ENCODE measurements around the gene NELFE.

The NELFE gene

GRCh38 chr6:31971993-31972708 is 13.4 kb upstream of the NELFE start, which contains the start of gene DXO:
DXO (minus strand) TSS chr6:31972138; CDS start chr6:31971675, 463 bp downstream.
- peak; percentile 98 for DNase-seq

GRCh38 chr6:31971279-31971992 is 12.7 kb upstream of the NELFE start:
- DNase-seq = no peak

- no peak for DNase-seq
These were observed 12.0 kb upstream of the NELFE start for GRCh38 chr6:31970604-31971271.

GRCh38 chr6:31969712-31970603 is 11.2 kb upstream of the NELFE start:
- no peak for DNase-seq

GRCh38 chr6:31968791-31969711 is 10.3 kb upstream of the NELFE start:
- no peak for DNase-seq

GRCh38 chr6:31968326-31968725 is 9.6 kb upstream of the NELFE start:
- no peak for DNase-seq

GRCh38 chr6:31967926-31968320 is 9.2 kb upstream of the NELFE start:
- DNase-seq = no peak

GRCh38 chr6:31966997-31967925 is 8.5 kb upstream of the NELFE start:
- no peak for DNase-seq

- no peak for DNase-seq
These were observed 7.7 kb upstream of the NELFE start for GRCh38 chr6:31966506-31966905.

GRCh38 chr6:31965700-31966099 is 6.9 kb upstream of the NELFE start:
- DNase-seq = no peak

- no peak for DNase-seq
These were observed 5.2 kb upstream of the NELFE start for GRCh38 chr6:31963921-31964320.

- no peak for DNase-seq
These were observed 2.8 kb upstream of the NELFE start for GRCh38 chr6:31961616-31962015.

- no peak for DNase-seq
These were observed 395 bp downstream of the NELFE start for GRCh38 chr6:31958412-31958740.

- no peak for DNase-seq
These were observed 2.0 kb downstream of the NELFE start for GRCh38 chr6:31956796-31957195.

GRCh38 chr6:31954511-31954910 is 4.3 kb downstream of the NELFE start:
- no peak for DNase-seq

- DNase-seq = no peak
These were observed 5.9 kb downstream of the NELFE start for GRCh38 chr6:31952890-31953289.

- peak; percentile 74 for DNase-seq
These were observed 6.5 kb downstream of the NELFE start for GRCh38 chr6:31952140-31952805.

GRCh38 chr6:31949926-31950548 is 8.7 kb downstream of the NELFE start:
- no peak for DNase-seq

GRCh38 chr6:31948753-31949413 is 9.9 kb downstream of the NELFE start:
- DNase-seq = peak; percentile 80

Data from inflammatory macrophage treated with lipopolysaccharide for 4 hours (primary cell).